HG02885 (cell line): ENCODE data around the gene FOXF2.
A peak's percentile ranks its signal among the peaks of the same experiment; 100 is the strongest.

Source experiments
- ATAC-seq: cut with Tn5 transposase; IDR thresholded peaks from one replicate; pipeline ENCODE4 v1.9.1; 2021; ENCODE audit warnings: mild to moderate bottlenecking; ENCODE audit not compliant: unreplicated experiment, poor library complexity

FOXF2 gene

DNA sequence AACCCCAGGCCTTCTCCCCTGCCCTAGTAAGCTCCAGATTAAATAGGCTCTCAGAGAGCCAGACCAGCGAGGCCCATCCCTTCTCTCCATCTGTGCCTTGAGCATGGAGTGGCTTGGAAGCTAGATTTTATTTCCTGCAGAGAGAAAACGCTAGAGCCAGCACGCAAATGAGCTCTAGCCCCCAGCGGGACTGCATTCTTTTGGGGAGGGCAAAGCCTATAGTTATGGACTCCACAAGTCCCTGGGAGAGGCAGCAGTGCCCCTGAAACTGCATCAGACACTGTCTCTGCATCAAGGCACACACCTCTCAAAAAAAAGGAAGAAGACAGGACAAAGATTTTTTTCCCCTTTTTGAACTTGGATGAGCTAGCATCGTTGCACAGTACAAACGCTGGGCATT lies 15.8 kb downstream of the FOXF2 start:
- ATAC-seq = no peak

DNA sequence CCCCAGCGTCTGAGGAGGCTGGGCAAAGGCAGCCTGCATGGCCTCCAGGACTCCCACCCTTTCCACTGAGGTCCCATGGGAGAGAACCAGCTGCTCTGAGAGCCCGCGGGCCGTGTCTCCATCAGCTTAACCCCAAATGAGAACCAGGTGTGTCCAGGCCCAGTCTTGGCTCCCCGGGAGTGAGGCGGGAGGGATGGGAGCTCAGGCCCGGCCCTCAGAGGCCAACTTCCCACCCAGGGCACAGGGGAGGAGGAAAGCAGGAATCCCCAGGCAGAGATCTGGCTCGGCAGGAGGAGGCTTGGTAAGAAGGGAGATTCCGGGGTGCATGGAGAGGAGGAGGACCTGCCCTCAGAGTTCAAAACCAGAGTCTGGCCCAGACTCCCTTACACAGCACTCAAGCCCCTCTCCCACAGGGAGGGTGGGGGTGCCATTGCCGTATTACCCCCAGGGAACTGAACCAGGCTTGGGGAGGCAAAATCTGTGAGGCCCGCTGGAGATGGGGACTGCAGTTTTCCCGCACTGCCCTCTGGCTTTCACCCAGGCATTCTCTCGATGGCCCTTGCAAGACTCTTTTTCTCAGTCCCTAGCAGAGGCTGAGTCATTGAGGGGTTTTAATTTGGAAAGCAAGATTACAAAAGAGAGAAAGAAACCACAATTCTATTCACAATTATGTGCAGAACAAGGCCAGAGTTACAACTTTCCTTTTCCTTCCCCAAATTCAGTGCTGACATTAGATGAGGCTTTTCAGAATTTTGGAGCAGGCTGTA lies 17.1 kb downstream of the FOXF2 start:
- no peak for ATAC-seq

DNA sequence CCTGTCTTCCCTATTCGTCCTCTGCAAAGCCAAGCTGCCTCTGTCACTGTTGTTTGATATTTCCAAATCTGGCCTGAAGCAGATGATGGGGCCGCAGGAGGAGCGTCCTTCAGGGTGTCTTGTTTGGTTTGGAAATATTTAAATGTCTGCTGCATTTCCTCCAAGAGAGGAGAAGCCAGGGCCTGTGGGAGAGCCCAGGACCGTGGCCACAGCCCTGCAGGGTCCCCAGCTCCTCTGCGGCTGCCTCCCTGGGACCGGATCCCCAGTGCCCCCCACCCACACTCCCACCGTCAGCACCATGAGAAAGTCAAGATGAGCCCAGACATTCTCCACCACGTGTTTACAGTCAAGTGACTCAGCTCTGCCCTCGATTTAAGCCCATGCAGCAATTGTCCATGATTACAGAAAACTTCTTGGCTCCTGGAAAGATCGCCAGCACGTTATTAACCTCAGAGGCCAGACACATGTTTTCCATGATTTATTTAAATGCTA lies 18.2 kb downstream of the FOXF2 start:
- no peak for ATAC-seq

DNA sequence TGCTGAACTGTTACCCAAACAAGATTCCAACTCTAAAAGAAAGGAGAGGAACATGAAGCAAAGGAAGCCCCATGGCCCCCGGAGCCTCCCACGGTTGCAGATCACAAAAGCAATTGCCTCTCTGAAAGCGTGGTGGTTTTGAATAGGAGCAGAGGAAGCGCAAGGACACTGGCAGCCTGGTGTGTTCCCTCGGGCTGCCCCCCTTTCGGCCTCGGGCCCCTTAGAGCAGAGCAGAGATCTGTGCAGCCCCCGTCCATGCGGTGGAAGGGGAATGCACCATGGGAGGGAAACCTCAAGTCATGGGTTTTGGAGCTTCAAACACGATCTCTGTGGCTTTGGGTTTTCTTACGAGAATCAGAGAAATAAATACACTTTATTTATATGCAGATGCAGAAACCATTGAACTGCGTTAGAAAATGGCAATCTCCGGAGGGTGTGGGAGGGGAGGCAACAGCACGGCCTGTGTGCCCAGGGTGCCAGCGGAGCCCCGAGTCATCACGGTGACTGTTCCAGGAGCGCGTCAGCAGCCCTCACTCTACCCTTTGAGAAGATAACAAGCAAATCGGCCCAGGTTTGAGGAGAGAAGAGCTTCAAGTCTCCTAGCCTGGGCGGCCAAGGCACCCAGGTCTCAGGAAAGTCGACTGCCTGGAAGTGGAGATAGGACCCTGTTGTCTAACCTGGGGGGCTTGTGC lies 20.5 kb downstream of the FOXF2 start:
- no peak for ATAC-seq

DNA sequence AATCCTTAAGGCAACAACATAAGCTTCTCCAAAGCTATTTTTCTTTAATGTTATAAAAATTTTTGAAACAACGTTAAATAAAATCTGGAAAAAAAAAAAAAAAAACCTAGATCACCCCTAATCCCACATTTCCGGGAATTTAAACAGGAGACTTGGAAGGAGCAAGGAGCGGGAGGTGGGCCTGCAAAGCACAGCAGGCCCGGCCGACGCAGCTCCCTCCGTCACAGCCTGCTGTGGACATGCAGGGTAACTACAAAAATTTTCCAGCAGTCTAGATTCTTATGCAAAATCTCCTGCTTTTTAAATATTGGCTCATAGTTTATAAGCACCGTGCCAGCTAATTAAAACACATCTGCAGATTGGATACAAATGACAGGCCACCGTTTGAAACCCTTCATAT lies 23.5 kb downstream of the FOXF2 start:
- ATAC-seq = no peak

DNA sequence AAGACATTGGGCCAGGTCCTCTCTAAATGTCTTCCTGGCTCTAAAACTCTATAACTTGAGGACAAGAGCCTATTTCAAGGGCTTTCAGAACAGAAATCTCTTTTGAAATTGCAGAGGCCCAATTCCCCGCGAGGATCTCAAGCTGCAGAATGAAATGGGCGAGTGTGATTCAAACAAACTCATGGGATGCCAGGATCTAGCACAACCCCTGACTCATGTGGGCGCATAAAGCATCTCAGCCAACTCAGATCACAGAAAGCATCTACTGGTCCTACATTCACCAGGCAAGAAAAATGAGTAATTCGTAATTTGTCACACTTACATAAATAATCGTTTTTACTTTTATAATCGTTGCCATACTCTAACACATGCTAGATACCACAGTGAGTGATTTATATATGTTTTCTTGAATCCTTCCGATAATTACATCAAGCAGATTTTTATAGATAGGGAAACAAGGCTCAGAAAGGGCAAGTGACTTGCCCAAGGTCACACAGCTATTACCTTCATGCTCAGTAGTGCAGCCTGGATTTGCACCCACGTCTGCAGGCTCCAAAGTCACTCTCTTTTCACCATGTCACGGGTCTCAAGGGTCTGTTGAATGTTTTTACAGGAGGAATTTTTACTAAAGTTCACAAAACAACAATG lies 26.2 kb downstream of the FOXF2 start:
- no peak for ATAC-seq

DNA sequence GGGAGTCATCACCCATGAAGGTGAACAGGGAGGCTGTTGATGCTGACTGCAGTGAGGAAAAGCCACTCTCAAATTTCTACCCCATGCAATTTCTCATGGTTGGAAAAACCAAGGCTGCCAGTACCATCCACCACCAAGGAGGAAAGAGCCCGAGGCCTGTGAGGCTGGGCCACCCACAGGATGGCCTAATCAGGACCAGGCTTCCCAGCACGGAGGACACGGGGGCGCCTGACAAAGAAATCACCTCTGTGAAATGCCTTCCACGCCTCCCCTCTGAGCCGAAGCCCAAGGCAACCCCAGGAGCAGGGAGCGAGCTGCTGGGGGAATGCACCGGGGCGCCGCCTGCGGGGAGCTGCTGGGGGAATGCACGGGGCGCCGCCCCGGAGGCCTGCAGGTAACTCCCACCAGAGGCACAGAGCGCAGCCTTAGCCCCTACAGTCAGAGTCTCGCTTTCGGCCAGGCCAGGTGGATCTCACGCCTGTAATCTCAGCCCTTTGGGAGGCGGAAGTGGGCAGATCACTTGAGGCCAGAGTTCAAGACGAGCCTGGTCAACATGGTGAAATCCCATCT lies 26.9 kb downstream of the FOXF2 start:
- ATAC-seq = no peak

DNA sequence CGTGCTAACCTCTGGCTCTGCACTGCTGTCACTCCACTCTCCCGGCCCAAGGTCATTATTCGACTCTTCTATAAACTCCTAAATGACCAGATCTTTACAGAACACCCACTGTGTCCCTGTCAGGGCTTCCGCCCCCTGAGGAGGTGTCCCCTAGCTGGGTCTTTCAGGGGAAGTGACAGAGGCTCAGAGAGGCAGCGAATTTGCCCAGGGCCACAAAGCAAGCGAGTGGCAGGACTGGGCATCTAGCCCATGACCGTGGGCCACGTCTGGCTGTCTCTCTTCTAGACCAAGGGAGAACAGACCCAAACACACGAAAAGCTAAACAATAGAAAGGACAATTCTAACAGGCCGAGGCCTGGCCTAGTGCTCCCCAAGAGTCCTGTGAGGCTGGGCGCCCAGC lies 27.4 kb downstream of the FOXF2 start:
- no peak for ATAC-seq

DNA sequence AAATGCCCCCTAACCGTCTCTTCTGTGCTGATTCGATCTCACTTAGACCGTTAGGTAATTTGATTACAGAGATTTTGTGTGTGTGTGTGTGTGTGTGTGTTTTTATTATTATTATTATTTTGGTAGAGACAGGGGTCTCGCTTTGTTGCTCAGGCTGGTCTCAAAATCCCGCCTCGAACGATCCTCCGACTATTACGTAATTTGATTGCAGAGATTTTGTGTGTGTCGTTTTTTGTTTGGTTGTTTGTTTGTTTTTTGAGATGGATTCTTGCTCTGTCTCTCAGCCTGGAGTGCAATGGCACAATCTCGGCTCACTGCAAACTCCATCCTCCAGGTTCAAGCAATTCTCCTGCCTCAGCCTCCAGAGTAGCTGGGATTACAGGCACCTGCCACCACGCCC lies 28.3 kb downstream of the FOXF2 start:
- ATAC-seq = no peak

DNA sequence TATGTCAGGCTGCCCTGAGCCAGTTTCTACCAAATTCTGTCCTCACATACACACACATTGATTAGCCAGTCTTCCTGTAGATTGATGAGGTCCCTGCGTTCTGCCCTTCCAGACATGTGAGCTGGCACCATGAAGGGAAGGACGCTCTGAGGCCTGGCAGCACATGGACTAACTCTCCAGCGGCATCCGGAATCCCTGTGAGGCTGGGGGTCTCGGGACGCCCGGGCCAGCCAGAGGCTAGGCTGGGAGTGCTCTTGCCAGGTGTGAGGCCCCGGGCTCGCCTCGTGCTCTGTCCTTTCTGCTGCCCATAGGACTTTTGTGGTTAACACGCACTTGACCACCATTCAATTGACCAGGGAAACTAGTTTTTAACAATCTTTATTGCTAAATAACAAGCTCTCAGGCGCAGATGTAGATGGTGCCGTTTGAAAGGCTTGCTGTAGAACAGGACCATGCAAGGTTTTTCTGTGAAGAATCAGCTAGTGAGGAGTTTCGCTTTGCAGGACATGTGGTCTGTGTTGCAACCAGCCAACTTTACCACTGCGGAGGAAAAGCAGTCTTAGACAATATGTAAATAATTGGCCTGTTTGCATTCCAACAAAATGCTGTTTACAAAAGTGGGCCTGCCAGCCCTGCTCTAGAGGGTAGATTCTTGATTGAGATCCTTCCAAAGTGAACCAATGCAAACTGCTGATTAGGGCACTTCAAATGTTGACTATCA lies 29.3 kb downstream of the FOXF2 start:
- no peak for ATAC-seq

DNA sequence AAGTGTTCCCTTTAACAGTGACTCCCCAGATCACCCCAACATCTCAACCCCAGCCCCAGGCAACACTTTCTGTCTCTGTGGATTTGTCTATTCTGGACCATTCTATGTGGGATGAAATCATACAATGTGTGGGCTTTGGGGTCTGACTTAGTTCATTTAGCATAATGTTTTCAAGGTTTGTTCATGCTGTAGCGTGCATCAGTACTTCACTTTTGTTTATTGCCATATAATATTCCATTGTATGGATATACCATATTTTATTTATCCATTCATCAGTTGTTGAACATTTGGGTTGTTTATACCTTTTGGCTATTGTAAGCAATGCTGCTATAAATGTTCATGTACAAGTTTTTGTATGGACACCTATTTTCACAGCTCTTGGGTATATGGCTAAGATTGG lies 31.0 kb downstream of the FOXF2 start:
- ATAC-seq = no peak

DNA sequence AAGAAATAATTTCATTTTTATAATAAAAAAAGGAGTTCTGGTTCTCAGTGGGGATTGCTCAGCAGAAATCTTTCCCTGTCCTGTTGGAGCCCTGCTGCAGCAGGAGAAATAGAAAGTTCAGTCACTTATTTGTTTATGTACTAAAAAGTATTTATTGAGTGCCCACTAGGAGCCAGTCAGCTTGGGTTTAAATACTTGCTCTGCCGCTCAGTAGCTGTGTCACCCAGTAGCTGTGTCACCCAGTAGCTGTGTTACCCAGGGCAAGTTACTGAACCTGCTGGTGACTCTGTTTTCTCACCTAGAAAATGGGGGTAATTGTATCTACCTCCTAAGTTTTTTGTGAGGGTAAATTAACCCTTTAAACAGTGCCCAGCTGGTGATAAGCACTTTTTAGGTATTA lies 32.9 kb downstream of the FOXF2 start:
- no peak for ATAC-seq

DNA sequence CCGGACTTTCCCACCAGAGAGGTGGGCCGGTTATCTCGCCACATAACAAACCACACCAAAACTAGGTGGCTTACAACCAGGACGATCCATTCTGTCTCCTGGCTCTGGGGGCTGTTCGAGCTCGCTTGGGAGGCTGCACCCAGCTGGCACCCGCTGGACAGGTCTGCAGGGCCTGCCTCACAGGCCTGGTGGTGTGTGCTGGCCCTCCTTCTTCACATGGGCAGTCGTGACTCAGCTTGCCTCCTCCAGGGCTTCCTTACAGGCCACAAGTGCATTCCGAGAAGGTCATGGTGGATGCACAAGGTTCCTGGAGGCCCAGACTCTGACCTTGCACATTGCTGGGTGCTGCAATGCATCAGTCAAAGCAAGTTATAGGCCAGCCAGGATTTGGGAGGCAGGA lies 34.2 kb downstream of the FOXF2 start:
- no peak for ATAC-seq

DNA sequence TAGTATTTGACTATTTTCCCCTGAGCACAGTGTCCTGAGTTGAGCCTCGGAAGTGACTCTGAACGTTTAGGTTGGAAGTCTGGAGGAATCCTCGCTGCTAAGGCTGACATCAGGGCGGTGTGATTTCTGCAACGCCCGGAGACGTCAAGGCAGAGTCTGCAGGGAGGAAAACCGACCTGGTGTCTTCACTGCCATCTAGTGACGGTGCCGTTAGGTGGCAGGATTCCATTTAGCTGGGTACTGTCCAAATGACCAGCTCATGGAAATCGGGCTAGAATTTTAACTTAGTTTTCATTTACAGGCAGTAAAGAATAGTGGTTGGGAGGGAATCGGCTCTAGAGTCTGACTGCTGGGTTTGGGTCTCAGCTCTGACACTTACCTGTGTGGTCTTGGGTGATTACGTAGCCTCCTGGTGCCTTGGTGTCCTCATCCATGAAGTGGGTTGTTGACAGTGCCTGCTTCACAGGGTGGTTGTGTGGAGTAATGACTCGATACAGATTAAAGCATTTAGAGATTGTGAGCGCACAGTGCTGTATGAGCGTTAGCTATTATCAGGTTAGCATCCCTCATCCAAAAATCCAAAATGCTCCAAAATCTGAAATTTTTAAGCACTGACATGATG lies 35.0 kb downstream of the FOXF2 start:
- peak; percentile 58 for ATAC-seq

DNA sequence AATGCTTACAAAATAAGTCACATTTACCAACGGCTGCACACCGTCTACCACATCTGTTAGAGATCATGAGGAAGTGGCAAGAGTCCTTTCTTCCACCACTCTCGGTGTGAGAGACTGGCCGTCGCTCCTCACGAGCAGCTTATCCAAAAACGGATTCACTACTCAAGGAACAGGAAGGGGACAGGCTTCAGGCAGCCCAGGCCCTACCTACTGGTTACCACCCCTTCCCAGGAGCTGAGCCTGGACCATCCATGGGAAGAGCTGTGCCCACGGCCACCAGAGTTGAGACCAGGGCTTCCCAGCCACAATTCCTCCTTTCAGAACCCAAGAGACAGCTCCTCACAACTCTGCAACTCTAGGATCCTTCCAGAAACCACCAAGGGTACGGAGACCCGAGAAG lies 37.0 kb downstream of the FOXF2 start:
- no peak for ATAC-seq

DNA sequence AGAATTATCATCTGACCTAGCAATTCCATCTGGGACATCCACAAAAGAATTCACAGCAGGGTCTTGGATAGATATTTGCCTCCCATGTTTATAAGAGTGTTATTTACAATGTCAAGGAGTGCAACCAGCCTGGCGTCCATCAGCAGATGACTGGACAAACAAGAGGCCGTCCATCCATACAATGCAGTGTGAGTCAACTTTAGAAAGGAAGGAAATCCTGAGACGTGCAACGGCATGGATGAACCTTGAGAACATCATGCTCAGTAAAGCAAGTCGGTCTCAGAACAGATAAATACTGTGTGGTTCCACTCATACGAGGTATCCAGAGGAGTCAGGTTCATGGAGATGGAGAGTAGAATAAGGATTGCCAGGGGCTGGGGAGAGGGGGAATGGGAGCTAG lies 46.4 kb downstream of the FOXF2 start:
- ATAC-seq = no peak

DNA sequence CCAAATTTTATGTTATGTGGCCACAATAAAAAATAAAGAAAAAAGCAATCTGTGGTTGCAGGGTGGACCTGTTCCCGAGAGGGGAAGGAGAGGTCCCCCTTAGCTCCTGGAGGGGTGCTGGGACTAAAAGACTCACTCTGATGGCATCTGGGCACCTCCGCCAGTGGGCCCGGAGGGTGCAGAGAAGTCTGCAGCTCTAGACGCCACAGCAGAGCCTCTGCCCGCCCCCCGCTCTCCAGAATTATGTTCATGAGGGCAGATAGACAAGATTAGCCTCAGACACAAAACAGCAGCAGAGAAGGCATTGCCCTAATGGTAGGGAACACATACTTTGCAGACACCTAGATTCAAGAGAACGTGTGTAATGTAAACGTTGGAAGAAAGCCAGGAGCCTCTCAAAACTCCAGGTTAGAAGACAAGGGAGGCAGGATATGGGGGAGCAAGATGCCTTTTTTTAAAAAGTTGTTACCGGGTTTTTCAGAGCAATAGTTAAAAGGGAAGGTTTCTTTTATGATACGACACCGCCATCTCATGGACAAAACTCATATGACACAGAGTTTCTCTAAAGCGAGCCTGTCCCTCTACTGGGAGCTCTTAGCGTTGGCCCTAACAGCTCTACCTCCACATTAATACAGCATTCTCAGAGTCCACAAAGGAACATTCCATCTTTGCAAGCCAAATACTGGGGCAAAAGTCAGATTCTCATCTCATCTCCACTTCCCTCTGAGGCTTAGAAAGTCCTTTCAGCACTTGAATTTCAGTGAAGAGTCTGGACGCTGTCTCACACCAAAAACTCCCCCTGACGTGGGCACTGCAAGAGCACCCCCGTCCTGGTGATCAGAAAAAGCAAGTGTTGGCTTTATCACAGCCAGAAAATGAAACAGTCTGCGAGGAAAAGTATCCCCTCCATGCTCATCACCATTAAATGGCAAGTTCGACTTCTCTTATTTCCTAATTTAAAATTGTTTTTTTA lies 47.2 kb downstream of the FOXF2 start:
- ATAC-seq = peak; percentile 56

DNA sequence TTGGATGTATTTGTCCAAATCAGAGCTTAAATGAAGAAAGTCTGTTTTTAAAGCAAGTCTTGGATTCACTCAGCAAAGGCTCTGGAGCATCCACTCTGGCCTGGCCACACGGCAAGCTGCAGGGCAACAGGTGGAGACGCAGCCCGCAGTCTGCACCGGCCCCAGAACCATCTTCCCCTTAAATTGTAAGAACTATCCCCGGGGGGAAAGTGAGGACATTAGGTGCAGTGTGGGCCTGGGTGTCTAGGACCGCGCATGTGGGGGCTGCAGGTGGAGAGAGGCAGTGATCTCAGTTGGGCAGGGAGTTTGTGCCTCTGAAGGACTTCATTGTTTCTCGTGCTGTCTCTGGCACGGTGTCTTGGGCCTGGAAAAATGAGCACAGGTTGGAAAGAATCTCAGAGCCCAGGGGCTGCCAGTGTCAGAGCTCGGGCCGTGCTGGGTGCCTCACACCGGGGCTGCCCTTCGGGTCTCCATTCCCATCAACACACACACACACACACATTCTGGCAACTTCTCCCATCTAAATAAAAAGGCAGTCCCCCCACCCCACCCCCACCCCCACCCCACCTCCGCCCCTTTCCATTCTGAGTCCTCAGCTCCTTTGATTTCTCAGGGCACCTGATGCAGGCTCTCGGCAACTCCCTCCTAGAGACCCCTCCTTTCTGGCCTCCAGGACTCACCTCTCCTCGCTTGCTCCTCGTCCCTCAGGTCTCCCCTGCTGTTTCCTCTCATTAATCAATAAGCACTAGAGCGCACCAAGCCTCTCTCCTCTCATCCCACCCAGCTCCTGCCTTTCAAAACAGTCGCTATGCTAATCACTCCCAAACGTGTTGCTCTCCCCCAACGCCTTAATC lies 48.4 kb downstream of the FOXF2 start:
- no peak for ATAC-seq
